CD4-positive, alpha-beta T cell (primary cell): ENCODE measurements around the gene CMTM4. TPM values are rescaled to one million over a fixed set of nuclear protein-coding genes. Genes with fewer than 3 reads are reported as not detected.

Experiments used
- ATAC-seq: fragments of 200-7000 bp; cut with Tn5 transposase; one replicate; pipeline ENCODE4 v1.10.0; 2022; ENCODE audit warnings: mild to moderate bottlenecking; ENCODE audit not compliant: poor library complexity
- CTCF ChIA-PET: fragments of 350-600 bp; sonication (Branson Sonifier 250); formaldehyde crosslinking; loops from one replicate; lab custom pipeline; 2021; ENCODE audit warnings: antibody characterized with exemption, inconsistent platforms; lab: Charles Lee
- POLR2A ChIA-PET: fragments of 350-600 bp; sonication (Branson Sonifier 250); formaldehyde crosslinking; loops from one replicate; lab custom pipeline; 2021; ENCODE audit warnings: antibody characterized with exemption, inconsistent platforms; lab: Charles Lee
- DNase-seq, 14 experiments: peaks; one replicate each; pipeline ENCODE4 v3.0.0-alpha.2; 2013 to 2020; ENCODE audit warnings: mixed read lengths in 2 of 14
- H3K27ac ChIP-seq, 2 donors: one replicate each; pipeline versions ENCODE4 v1.5.1 to v1.7.0; 2013; ENCODE audit warnings: low read length in 2 of 2, low read depth in 1 of 2, mild to moderate bottlenecking in 1 of 2
- H3K27me3 ChIP-seq, 2 experiments: 1 replicate in 1 of 2; 2 replicates in 1 of 2; pipeline versions ENCODE4 v1.6.1 to v1.7.0; 2013; ENCODE audit warnings: low read length in 2 of 2, control low read depth in 1 of 2, mild to moderate bottlenecking in 1 of 2, moderate library complexity in 1 of 2; ENCODE audit not compliant: insufficient read depth in 2 of 2, control insufficient read depth in 1 of 2
- H3K36me3 ChIP-seq: one replicate; pipeline ENCODE4 v1.6.1; 2013; ENCODE audit warnings: low read length, control low read depth; ENCODE audit not compliant: insufficient read depth
- H3K4me1 ChIP-seq: one replicate; pipeline ENCODE4 v1.6.1; 2013; ENCODE audit warnings: low read length, control low read depth; ENCODE audit not compliant: insufficient read depth
- H3K4me3 ChIP-seq: one replicate; pipeline ENCODE4 v1.5.1; 2013; ENCODE audit warnings: mild to moderate bottlenecking, low read length, moderate library complexity
- H3K9me3 ChIP-seq, 2 experiments: 1 replicate in 1 of 2; 2 replicates in 1 of 2; pipeline versions ENCODE4 v1.6.1 to v1.7.0; 2013; ENCODE audit warnings: low read length in 2 of 2, mild to moderate bottlenecking in 2 of 2, control low read depth in 1 of 2, moderate library complexity in 1 of 2; ENCODE audit not compliant: control insufficient read depth in 1 of 2, insufficient read depth in 1 of 2
- H3K27ac Mint-ChIP-seq: one replicate; pipeline ENCODE4 v1.8.0; 2020; ENCODE audit warnings: mixed read lengths
- H3K27me3 Mint-ChIP-seq: one replicate; pipeline ENCODE4 v1.8.0; 2021; ENCODE audit warnings: mixed read lengths
- H3K36me3 Mint-ChIP-seq: one replicate; pipeline ENCODE4 v1.8.0; 2021; ENCODE audit warnings: low read depth, mixed read lengths
- H3K4me1 Mint-ChIP-seq: one replicate; pipeline ENCODE4 v1.8.0; 2021; ENCODE audit warnings: low read depth, mixed read lengths
- H3K4me3 Mint-ChIP-seq: one replicate; pipeline ENCODE4 v1.8.0; 2020; ENCODE audit warnings: mild to moderate bottlenecking, mixed read lengths
- H3K9me3 Mint-ChIP-seq: one replicate; pipeline ENCODE4 v1.8.0; 2020; ENCODE audit warnings: mixed read lengths
- intact Hi-C, 2 experiments: fragments of 100-400 bp; cut with DNase I in 1 of 2; cut with micrococcal nuclease in 1 of 2; formaldehyde crosslinking; loops; one replicate each; pipeline versions ENCODE4 v1.15.1 to v1.9.0; 2023 to 2025; cut with DNase I, micrococcal nuclease
- total RNA-seq, 174 experiments: library from RNA in 2 of 174; stranded (reverse) in 2 of 174; gene quantifications; one replicate each; pipeline ENCODE4 v1.2.3 and lab custom pipeline; 2021 to 2026
- TF ChIP-seq, protein P1 (sequence below): fragments of 200-600 bp; IDR thresholded peaks from one replicate; pipeline ENCODE4 v1.8.0; 2022; ENCODE audit warnings: antibody characterized with exemption, mild to moderate bottlenecking

CMTM4 gene
- total RNA-seq, 2 experiments from 2014 or later: 1.1 to 1.6 TPM

DNA sequence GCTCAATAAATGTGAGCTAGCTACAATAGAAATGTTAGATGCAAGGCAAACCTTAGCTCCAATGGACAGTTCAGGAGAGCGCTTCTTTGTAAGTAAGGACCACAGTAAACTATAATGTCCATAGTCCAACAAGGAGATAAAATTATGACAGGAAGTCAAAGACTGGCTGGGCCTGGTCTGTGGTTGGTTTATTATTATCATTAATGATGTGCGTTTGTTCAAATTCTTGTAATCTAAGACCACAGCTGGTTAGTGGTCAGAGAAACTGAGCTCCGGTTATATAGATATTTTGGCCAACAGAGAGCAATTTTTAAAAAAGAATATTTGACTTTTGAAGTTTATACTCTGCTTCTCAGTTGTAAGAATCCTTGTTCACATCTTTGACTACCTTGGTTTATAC, 122.0 kb downstream of the CMTM4 start:
- H3K27ac ChIP-seq: no peak overlapping the region
- no peak for ATAC-seq
- peaks cover 16% of the 10 kb centered on the region for H3K4me1 Mint-ChIP-seq
- H3K9me3 Mint-ChIP-seq: no peaks in the 10 kb centered on the region
- H3K4me3 Mint-ChIP-seq: no peak overlapping the region
- POLR2A ChIA-PET: no interaction called here
- TF ChIP-seq, protein P1, sequence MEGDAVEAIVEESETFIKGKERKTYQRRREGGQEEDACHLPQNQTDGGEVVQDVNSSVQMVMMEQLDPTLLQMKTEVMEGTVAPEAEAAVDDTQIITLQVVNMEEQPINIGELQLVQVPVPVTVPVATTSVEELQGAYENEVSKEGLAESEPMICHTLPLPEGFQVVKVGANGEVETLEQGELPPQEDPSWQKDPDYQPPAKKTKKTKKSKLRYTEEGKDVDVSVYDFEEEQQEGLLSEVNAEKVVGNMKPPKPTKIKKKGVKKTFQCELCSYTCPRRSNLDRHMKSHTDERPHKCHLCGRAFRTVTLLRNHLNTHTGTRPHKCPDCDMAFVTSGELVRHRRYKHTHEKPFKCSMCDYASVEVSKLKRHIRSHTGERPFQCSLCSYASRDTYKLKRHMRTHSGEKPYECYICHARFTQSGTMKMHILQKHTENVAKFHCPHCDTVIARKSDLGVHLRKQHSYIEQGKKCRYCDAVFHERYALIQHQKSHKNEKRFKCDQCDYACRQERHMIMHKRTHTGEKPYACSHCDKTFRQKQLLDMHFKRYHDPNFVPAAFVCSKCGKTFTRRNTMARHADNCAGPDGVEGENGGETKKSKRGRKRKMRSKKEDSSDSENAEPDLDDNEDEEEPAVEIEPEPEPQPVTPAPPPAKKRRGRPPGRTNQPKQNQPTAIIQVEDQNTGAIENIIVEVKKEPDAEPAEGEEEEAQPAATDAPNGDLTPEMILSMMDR: no peak
- no peaks in the 10 kb centered on the region for H3K36me3 ChIP-seq
- no peaks in the 10 kb centered on the region for H3K36me3 Mint-ChIP-seq
- no peak overlapping the region for H3K27ac Mint-ChIP-seq
- CTCF ChIA-PET: interaction anchor here (1.0 to 3.0 kb wide), 4 partner anchors 12 to 59 kb away, joined by 3 to 13 read pairs (median 6); no protein-coding TSS in a partner anchor
- H3K27me3 Mint-ChIP-seq: peaks cover 9% of the 10 kb centered on the region
- peaks cover 12 to 13% of the 10 kb centered on the region in 2 experiments for H3K27me3 ChIP-seq
- H3K4me3 ChIP-seq: no peak overlapping the region
- peaks cover 13% of the 10 kb centered on the region for H3K4me1 ChIP-seq
- intact Hi-C loops: no loop called here
- no peaks in the 10 kb centered on the region for H3K9me3 ChIP-seq
- no peak for DNase-seq

DNA sequence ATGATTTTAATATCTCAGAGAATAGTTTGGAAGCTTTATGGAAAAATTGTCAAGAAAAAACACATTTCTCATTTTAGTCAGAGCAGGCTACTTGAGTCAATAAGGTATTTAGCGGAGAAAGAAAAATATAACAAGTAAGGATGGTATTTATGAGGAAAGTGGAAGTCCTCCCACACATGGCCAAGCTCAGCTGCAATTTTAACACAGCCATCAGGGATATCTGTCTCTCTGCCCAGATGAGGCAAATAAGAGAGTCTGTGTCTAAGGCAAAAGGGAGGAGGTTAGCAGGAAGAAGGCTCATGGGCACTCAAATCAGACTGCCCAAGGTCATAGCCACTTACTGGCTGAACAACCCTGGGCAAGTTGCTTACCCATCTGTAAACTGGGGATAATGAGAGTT, 122.5 kb downstream of the CMTM4 start:
- H3K4me3 ChIP-seq: no peak overlapping the region
- H3K27me3 ChIP-seq: peaks cover 8 to 11% of the 10 kb centered on the region in 2 experiments
- intact Hi-C loops: no loop called here
- no peaks in the 10 kb centered on the region for H3K36me3 ChIP-seq
- peaks cover 5% of the 10 kb centered on the region for H3K27me3 Mint-ChIP-seq
- TF ChIP-seq, protein P1: no peak
- CTCF ChIA-PET: interaction anchor here (1.0 to 2.9 kb wide), 3 partner anchors 12 to 58 kb away, joined by 3 to 13 read pairs (median 3); no protein-coding TSS in a partner anchor
- H3K4me3 Mint-ChIP-seq: no peak overlapping the region
- H3K4me1 Mint-ChIP-seq: peaks cover 15% of the 10 kb centered on the region
- ATAC-seq (no peak), DNase-seq (no peak)
- H3K4me1 ChIP-seq: peaks cover 9% of the 10 kb centered on the region
- POLR2A ChIA-PET: no interaction called here
- no peaks in the 10 kb centered on the region for H3K9me3 ChIP-seq
- no peaks in the 10 kb centered on the region for H3K9me3 Mint-ChIP-seq
- no peaks in the 10 kb centered on the region for H3K36me3 Mint-ChIP-seq
- H3K27ac Mint-ChIP-seq: no peak overlapping the region
- H3K27ac ChIP-seq: no peak overlapping the region

DNA sequence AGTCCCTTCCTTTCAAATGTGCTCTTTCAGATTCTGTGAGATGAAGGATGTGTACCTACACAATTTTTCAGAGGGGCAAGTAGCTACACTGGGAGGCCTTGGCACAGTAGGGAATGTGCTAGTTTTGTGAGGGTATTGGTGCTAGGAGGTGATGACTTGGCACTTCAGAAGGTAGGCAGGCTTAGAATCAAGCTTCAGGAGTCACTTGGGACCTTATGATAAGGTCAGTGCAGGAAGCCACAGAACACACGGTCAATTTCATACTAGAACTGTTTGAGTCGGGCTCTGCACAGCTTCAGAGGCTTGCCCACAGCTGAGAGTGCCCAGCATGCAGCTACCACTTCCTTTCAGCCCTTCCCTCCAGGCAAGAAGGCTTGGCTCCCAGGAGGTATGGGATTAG, 124.2 kb downstream of the CMTM4 start:
- H3K9me3 Mint-ChIP-seq: no peaks in the 10 kb centered on the region
- no peak for DNase-seq
- Histone ChIP-seq H3K4me3 (no peak overlapping the region), H3K4me1 (no peaks in the 10 kb centered on the region), H3K27ac (no peak overlapping the region), H3K36me3 (peaks cover 3% of the 10 kb centered on the region), H3K9me3 (no peaks in the 10 kb centered on the region), H3K27me3 (no peaks in the 10 kb centered on the region)
- peaks cover 2% of the 10 kb centered on the region for H3K27me3 Mint-ChIP-seq
- ChIA-PET POLR2A (no interaction called here), CTCF (interaction anchor here (1.0 to 2.9 kb wide), 4 partner anchors 10 to 79 kb away, joined by 3 to 13 read pairs (median 4); no protein-coding TSS in a partner anchor)
- peaks cover 7% of the 10 kb centered on the region for H3K36me3 Mint-ChIP-seq
- no peak overlapping the region for H3K4me3 Mint-ChIP-seq
- TF ChIP-seq, protein P1: no peak
- ATAC-seq: no peak
- intact Hi-C loops: no loop called here
- H3K27ac Mint-ChIP-seq: no peak overlapping the region
- peaks cover 5% of the 10 kb centered on the region for H3K4me1 Mint-ChIP-seq
